T-helper 2 cell (primary cell): ENCODE results near the gene MRPL41.
"Not testable (repeated sequence)": the region's sequence is repeated elsewhere in the genome, so short reads cannot be mapped to it uniquely, and the experiment has no call there.

ENCODE experiments used
- DNase-seq, 5 experiments: peaks; one replicate each; pipeline versions ENCODE4 v3.0.0 to v3.0.0-alpha.2; 2012 to 2022

The MRPL41 gene

GRCh38 chr9:137583957-137584356 is 32.3 kb downstream of the MRPL41 start:
- no peak for DNase-seq

GRCh38 chr9:137586854-137587253 is 35.2 kb downstream of the MRPL41 start:
- DNase-seq, result no peak

- no peak for DNase-seq
Measured at GRCh38 chr9:137588311-137588710, 36.6 kb downstream of the MRPL41 start.

- no peak for DNase-seq
Measured at GRCh38 chr9:137588891-137589290, 37.2 kb downstream of the MRPL41 start.

- peak in 1 of 5 experiments; percentile 49 for DNase-seq
Measured at GRCh38 chr9:137589441-137590122, 37.9 kb downstream of the MRPL41 start.

- DNase-seq, result no peak
Measured at GRCh38 chr9:137590123-137590468, 38.4 kb downstream of the MRPL41 start.

GRCh38 chr9:137590469-137591383 is 39.0 kb downstream of the MRPL41 start, which contains the start of gene ZMYND19:
ZMYND19 (minus strand) TSS chr9:137590512; CDS start chr9:137590263, 249 bp downstream.
- DNase-seq, result peak; percentile 81 to 93 (median 85)

GRCh38 chr9:137592767-137593166 is 41.1 kb downstream of the MRPL41 start:
- DNase-seq, result no peak

- DNase-seq, result no peak
Measured at GRCh38 chr9:137593176-137593575, 41.5 kb downstream of the MRPL41 start.

- not testable (repeated sequence) for DNase-seq
Measured at GRCh38 chr9:137596577-137596976, 44.9 kb downstream of the MRPL41 start.

- no peak for DNase-seq
Measured at GRCh38 chr9:137598943-137599342, 47.3 kb downstream of the MRPL41 start.
